Sciatic nerve (tissue), 2 donors: ENCODE measurements around the gene PRIMPOL. TPM values are rescaled to one million over a fixed set of nuclear protein-coding genes. Genes with fewer than 3 reads are reported as not detected.
"Not testable (repeated sequence)": the region's sequence is repeated elsewhere in the genome, so short reads cannot be mapped to it uniquely, and the experiment has no call there.

Experiments
- ATAC-seq: fragments of 200-7000 bp; cut with Tn5 transposase; one replicate; pipeline ENCODE4 v1.9.1; 2020; ENCODE audit warnings: mild to moderate bottlenecking, moderate library complexity
- DNase-seq: peaks from one replicate; pipeline ENCODE4 v3.0.0-alpha.2; 2020; ENCODE audit warnings: low spot score
- intact Hi-C: fragments of 100-400 bp; cut with DNase I; formaldehyde crosslinking; loops from one replicate; pipeline ENCODE4 v1.14.2; 2022
- total RNA-seq: library from RNA; stranded (reverse); fragmentation: NEBNext Ultra II Directional; extraction: Animal tissue kit (Norgen Biotek cat#: 25700); gene quantifications from one replicate; pipeline ENCODE4 v1.2.1, GENCODE V29; 2021
- donor health status: DM: no; HTN: no; CAD: no.
- donor health status: DM: no; HTN: no; CAD: no.

PRIMPOL gene
- total RNA-seq, 1 donor from 2014 or later, result 30.9 TPM

DNA sequence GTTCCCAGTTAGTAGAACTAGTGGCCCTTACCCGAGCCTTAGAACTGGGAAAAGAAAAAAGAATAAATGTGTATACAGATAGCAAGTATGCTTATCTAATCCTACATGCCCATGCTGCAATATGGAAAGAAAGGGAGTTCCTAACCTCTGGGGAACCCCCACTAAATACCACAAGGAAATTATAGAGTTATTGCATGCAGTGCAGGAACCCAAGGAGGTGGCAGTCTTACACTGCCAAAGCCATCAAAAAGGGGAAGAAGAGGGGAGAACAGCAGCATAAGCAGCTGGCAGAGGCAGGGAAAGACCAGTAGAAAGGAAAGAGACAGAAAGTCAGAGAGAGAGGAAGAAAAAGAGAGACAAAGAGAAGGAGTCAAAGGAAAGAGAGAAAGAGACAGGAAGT lies 90.0 kb downstream of the PRIMPOL start:
- intact Hi-C loops, result not testable (repeated sequence)

DNA sequence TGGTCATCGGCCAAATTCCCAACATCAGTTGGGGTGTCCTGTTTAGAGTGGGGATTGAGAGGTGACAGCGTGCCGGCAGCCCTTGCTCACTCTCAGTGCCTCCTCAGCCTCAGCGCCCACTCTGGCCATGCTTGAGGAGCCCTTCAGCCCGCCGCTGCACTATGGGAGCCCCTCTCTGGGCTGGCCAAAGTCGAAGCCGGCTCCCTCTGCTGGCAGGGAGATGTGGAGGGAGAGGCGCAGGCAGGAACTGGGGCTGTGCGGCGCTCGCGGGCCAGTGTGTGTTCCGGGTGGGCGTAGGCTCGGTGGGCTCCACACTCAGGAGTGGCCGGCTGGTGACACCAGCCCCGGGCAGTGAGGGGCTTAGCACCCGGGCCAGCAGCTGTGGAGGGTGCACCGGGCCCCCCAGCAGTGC lies 91.4 kb downstream of the PRIMPOL start:
- no peak for ATAC-seq
- no peak for DNase-seq
- intact Hi-C loops, result loop anchor here (10.0 kb wide), 3 partner anchors 84 to 264 kb away; partner anchors contain the start of gene ACSL1

More for the DNA sequence above, 90.0 kb downstream of the PRIMPOL start:
- not testable (repeated sequence) for DNase-seq, ATAC-seq

DNA sequence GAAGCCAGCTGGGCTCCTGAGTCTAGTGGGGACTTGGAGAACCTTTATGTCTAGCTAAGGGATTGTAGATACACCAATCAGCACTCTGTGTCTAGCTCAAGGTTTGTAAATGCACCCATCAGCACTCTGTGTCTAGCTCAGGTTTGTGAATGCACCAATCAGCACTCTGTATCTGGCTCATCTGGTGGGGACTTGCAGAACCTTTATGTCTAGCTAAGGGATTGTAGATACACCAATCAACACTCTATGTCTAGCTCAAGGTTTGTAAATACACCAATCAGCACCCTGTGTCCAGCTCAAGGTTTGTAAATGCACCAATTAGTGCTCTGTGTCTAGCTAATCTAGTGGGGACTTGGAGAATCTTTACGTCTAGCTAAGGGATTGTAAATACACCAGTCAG lies 92.1 kb downstream of the PRIMPOL start:
- not testable (repeated sequence) for ATAC-seq, DNase-seq
- intact Hi-C loops, result loop anchor here (10.0 kb wide), 3 partner anchors 83 to 263 kb away; partner anchors contain the start of gene ACSL1

- intact Hi-C loops, result loop anchor here (10.0 kb wide), 3 partner anchors 81 to 261 kb away; partner anchors contain the start of gene ACSL1
- ATAC-seq (no peak), DNase-seq (no peak)
Observed at GRCh38 chr4:184743650-184744049, 94.1 kb downstream of the PRIMPOL start.

- no peak for DNase-seq
- intact Hi-C loops, result loop anchor here (10.0 kb wide), 3 partner anchors 81 to 261 kb away; partner anchors contain the start of gene ACSL1
- no peak for ATAC-seq
Observed at GRCh38 chr4:184744236-184744635, 94.7 kb downstream of the PRIMPOL start.

Other genes with a start within 250 kb of the PRIMPOL start
- gene IRF2, start 175.2 kb upstream of the PRIMPOL start, total RNA-seq, result 50.2 TPM
- 17.6 TPM for gene CASP3, start 291 bp upstream of the PRIMPOL start, total RNA-seq
- gene CENPU, start 84.4 kb downstream of the PRIMPOL start, total RNA-seq, result 1.7 TPM
- gene ACSL1, start 176.2 kb downstream of the PRIMPOL start, total RNA-seq, result 145 TPM